ENCODE results near the gene TTC21B.

DNA sequence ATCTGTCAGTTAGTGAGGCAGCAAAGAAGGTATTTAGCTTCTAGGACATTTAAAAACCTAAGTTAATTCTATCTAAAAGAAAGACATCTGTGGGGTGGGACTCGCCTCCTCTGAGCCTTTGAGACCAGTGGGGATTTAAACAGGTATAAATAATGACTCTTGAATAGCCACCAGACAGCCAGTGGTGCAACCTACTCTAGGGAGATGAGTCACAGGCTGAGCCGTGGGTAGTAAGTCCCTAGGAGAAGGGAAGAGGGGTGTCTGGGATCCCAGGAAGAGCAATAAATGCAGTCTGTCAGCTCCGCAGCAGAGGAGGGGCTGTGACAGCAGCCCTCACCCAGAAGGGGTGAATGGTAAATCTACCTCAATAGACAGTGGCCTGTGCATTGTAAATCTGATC lies 116.5 kb downstream of the TTC21B start:
- TF ChIP-seq CTCF (IDR thresholded peaks at IDR 0.05; ENCODE audit: low read length) (no peak), EZH2phosphoT487 (IDR thresholded peaks at IDR 0.05; ENCODE audit: low read length) (no peak)
